Transverse colon (tissue), 4 donors: Measurements from ENCODE around the gene ENDOV.

Experiments used
- CTCF ChIP-seq, 5 experiments: fragments of 200-600 bp in 3 of 5; fragments of 450-650 bp in 2 of 5; sonication (generic) in 3 of 5; IDR thresholded peaks; 1 replicate in 2 of 5; 2 replicates in 3 of 5; pipeline ENCODE4 v1.5.1; 2016 to 2017; ENCODE audit warnings: antibody characterized with exemption in 5 of 5, inconsistent platforms in 3 of 5, mild to moderate bottlenecking in 2 of 5, moderate library complexity in 1 of 5
- POLR2A ChIP-seq: fragments of 450-650 bp; IDR thresholded peaks from one replicate; pipeline ENCODE4 v1.6.1; 2016; ENCODE audit warnings: antibody characterized with exemption, mild to moderate bottlenecking, moderate library complexity
- POLR2AphosphoS5 ChIP-seq, 3 donors: sonication (generic); formaldehyde crosslinking; IDR thresholded peaks; one replicate each; pipeline ENCODE4 v1.6.1; 2016; ENCODE audit warnings: antibody characterized with exemption in 3 of 3

DNA sequence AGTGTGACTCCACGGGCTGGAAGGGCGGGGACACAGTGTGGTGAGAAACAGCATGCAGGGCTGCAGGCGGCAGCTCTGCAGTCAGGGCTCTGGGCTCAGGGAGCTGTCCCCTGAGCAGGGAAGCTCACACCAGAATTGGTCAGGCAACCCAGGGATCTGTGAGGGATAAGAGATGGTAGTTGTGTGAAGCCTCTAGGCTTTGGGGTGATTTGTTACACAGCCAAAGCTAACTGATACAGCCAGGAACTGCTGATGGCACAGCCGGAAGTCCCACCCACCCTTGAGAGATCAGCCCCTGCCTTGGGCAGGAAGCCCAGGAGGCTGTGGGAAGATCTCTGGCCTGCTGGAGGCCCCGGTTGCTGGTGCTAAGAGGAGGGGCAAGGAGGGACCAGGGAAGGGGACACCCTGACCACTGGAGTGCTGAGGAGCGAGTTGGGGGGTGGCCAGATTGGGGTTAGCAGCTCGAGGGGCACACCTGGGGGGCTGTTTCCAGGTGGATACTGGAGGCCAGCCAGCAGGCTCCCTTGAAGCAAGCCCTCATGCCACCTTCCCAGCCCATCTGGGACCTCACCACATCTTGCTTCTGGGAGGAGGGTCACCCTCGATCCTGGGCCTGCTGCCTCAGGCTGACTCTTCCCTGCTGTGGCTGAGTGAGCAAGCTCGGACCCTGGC lies 36.3 kb downstream of the ENDOV start:
- TF ChIP-seq POLR2AphosphoS5 (IDR thresholded peaks at IDR 0.05) (no peak), CTCF (IDR thresholded peaks at IDR 0.05) (no peak), POLR2A (no peak)
